ENCODE measurements around the gene SEBOX. TPM values are rescaled to one million over a fixed set of nuclear protein-coding genes. Genes with fewer than 3 reads are reported as not detected.
A peak's percentile ranks its signal among the peaks of the same experiment; 100 is the strongest.

Gene SEBOX
- total and polyA plus RNA-seq, 2 of the 8 experiments (the other 6 are each of a cell fraction or from before 2014, with no cell fraction given), result not detected

DNA sequence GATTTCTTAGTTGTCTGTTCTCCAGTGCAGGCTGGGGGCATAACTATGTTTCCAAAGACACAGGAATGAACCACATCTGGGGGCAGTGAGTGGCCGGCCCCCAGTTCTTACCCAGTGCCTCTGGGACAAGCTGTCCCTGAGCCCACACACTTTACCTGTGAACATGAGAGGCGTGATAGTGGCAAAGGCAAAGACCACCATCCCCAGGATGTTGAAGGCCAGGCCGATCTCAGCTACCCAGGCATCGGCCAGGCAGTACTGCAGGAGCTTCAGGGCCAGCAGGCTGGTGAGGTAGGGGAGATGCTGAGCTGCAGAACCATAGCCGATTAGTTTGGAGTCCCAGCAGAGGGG is 39.4 kb upstream of the SEBOX start:
- Histone ChIP-seq H3K4me2 (ENCODE audit: insufficient read depth in 1 of 2, low read depth in 2 of 2, low read length in 2 of 2) (peak overlapping the region; percentile 78 to 90; a peak in 1 of 4 replicates), H2AK5ac (ENCODE audit: low read depth, low read length) (peak overlapping the region; percentile 10; the same call in 1 of the 2 replicates)

More for the DNA sequence above, 39.4 kb upstream of the SEBOX start:
- Histone ChIP-seq H3K23me2 (ENCODE audit: low read depth, low read length) (peaks cover 12% of the 10 kb centered on the region; the same call in 1 of the 2 replicates), H3K4me1 (replicated peaks in 1 of 4; ENCODE audit: control insufficient read depth in 3 of 4, insufficient read depth in 4 of 4, low read length in 3 of 4) (peaks cover 32 to 64% (median 40%) of the 10 kb centered on the region in 4 experiments), H2BK5ac (ENCODE audit: low read depth, low read length) (peak overlapping the region; percentile 22; the same call in 1 of the 2 replicates), H2BK20ac (ENCODE audit: low read length) (peak overlapping the region; percentile 50; the same call in 1 of the 2 replicates), H4K5ac (ENCODE audit: insufficient read length, low read depth, low read length) (no peak overlapping the region), H3K4ac (replicated peaks; ENCODE audit: insufficient read length, low read depth, low read length) (no peak overlapping the region), H3K79me1 (ENCODE audit: low read depth, low read length) (no peaks in the 10 kb centered on the region; the same call in 1 of the 2 replicates), H2BK15ac (ENCODE audit: low read length) (peak overlapping the region; percentile 90), H3K23ac (ENCODE audit: insufficient read length) (no peak overlapping the region), H4K20me1 (replicated peaks in 1 of 2; ENCODE audit: control insufficient read depth in 1 of 2, insufficient read depth in 2 of 2, low read length in 2 of 2) (no peaks in the 10 kb centered on the region), H3K18ac (ENCODE audit: extremely low read depth, low read length) (no peak overlapping the region), H3K36me3 (ENCODE audit: control insufficient read depth in 2 of 4, insufficient read depth in 4 of 4, low read length in 3 of 4) (no peaks in the 10 kb centered on the region), H3K4me3 (ENCODE audit: extremely low read depth in 1 of 4, insufficient read depth in 2 of 4, low read depth in 3 of 4, low read length in 4 of 4) (no peak overlapping the region), H3K27me3 (replicated peaks in 1 of 4; ENCODE audit: control insufficient read depth in 3 of 4, extremely low read depth in 1 of 4, insufficient read depth in 3 of 4, low read length in 3 of 4) (peaks cover 0 to 39% (median 15%) of the 10 kb centered on the region in 4 experiments; a peak in 5 of 7 replicates), H3K27ac (ENCODE audit: low read depth, low read length) (no peak overlapping the region), H4K91ac (replicated peaks; ENCODE audit: insufficient read length, low read length) (no peak overlapping the region), H3K9me3 (ENCODE audit: insufficient read depth in 2 of 2, low read depth in 1 of 2, low read length in 1 of 2) (no peaks in the 10 kb centered on the region), H3K56ac (replicated peaks; ENCODE audit: insufficient read length, low read depth, low read length) (no peak overlapping the region), H2AFZ (ENCODE audit: low read length) (no peak overlapping the region), H4K8ac (ENCODE audit: extremely low read depth, insufficient read depth, low read length) (no peak overlapping the region), H3K79me2 (ENCODE audit: control insufficient read depth in 1 of 2, insufficient read depth in 2 of 2, low read length in 2 of 2) (no peaks in the 10 kb centered on the region; a peak in 1 of 4 replicates), H3K14ac (ENCODE audit: insufficient read length) (no peak overlapping the region), H2BK12ac (ENCODE audit: low read depth, low read length) (peak overlapping the region; percentile 94; the same call in 1 of the 2 replicates), H2BK120ac (replicated peaks; ENCODE audit: low read depth, low read length) (no peak overlapping the region), H3K9ac (replicated peaks in 1 of 4; ENCODE audit: extremely low read depth in 1 of 4, low read depth in 3 of 4, low read length in 3 of 4) (no peak overlapping the region)
- ChIA-PET CTCF (ENCODE audit: partially characterized antibody) (interaction anchor here (0.6 to 5.8 kb wide), 12 partner anchors 8 to 149 kb away, joined by 3 to 52 read pairs (median 5); no protein-coding TSS in a partner anchor), POLR2A (ENCODE audit: partially characterized antibody) (interaction anchor here (0.9 to 12.8 kb wide), 6 partner anchors 9 to 76 kb away, joined by 3 to 135 read pairs (median 3); partner anchors contain the start of gene POLDIP2)
- no peak for DNase-seq (ENCODE audit: low read depth in 1 of 2, low spot score in 2 of 2)
- TF ChIP-seq ASH2L (IDR thresholded peaks at IDR 0.05; ENCODE audit: low read length) (no peak), CBX8 (IDR thresholded peaks at IDR 0.05; ENCODE audit: borderline replicate concordance, low read depth, low read length) (no peak), EZH2 (IDR thresholded peaks at IDR 0.05; ENCODE audit: low read depth, low read length, severe bottlenecking) (no peak), CTBP2 (IDR thresholded peaks at IDR 0.05; ENCODE audit: borderline replicate concordance, insufficient read depth, insufficient read length, low read length) (no peak), EP300 (IDR thresholded peaks at IDR 0.05; ENCODE audit: borderline replicate concordance in 1 of 2, low read depth in 2 of 2, low read length in 2 of 2) (no peak), SIN3A (conservative IDR thresholded peaks at IDR 0.05 in 1 of 2, IDR thresholded peaks at IDR 0.05 in 1 of 2; ENCODE audit: low read depth in 1 of 2, low read length in 2 of 2) (no peak), RBBP5 (IDR thresholded peaks at IDR 0.05; ENCODE audit: borderline replicate concordance, low read depth, low read length) (no peak), SAP30 (IDR thresholded peaks at IDR 0.05; ENCODE audit: insufficient read depth, insufficient replicate concordance, low read length) (no peak), RAD21 (IDR thresholded peaks at IDR 0.05 in 1 of 2, conservative IDR thresholded peaks at IDR 0.05 in 1 of 2; ENCODE audit: low read depth in 2 of 2, low read length in 2 of 2) (no peak)
- 97% methylated on average over 5 of the region's 5 CpGs; no CpG with 5 or more reads in 1 of the 2 experiments for WGBS, 2 experiments (ENCODE audit: extremely low coverage in 1 of 2, insufficient coverage in 1 of 2, insufficient read length in 1 of 2, insufficient replicate concordance in 2 of 2, low coverage in 1 of 2, low lambda C conversion rate in 2 of 2, missing lambda C conversion rate in 1 of 2)
- FAIRE-seq, result no peak
